Kidney epithelial cell (primary cell): Measurements from ENCODE around the gene NKX2-1. TPM values are rescaled to one million over a fixed set of nuclear protein-coding genes. Genes with fewer than 3 reads are reported as not detected.

Source experiments
- DNase-seq: peaks from one replicate; pipeline ENCODE4 v3.0.0-alpha.2; 2010; ENCODE audit warnings: low read depth
- H3K27me3 ChIP-seq: 2 replicates; pipeline ENCODE4 v1.6.0; 2011; ENCODE audit warnings: low read length; ENCODE audit not compliant: control insufficient read depth, insufficient read depth
- H3K36me3 ChIP-seq: 2 replicates; pipeline ENCODE4 v1.5.1; 2011; ENCODE audit warnings: low read length; ENCODE audit not compliant: control insufficient read depth, insufficient read depth
- H3K4me3 ChIP-seq: 2 replicates; pipeline ENCODE4 v1.5.1; 2011; ENCODE audit warnings: low read depth, mild to moderate bottlenecking, control low read depth, low read length
- total RNA-seq: library from RNA; depleted of rRNA; stranded (reverse); fragments of >200 nt; gene quantifications from 2 replicates; pipeline ENCODE4 v1.2.3, GENCODE V29; 2015
- TF ChIP-seq, protein P1 (sequence below): IDR thresholded peaks from 2 replicates; pipeline ENCODE4 v1.5.1; 2011; ENCODE audit warnings: mild to moderate bottlenecking, moderate library complexity, low read length, control low read depth, inconsistent platforms; ENCODE audit not compliant: insufficient read depth, poor library complexity, severe bottlenecking

The NKX2-1 gene
- total RNA-seq, 1 donor from 2014 or later = not detected

DNA sequence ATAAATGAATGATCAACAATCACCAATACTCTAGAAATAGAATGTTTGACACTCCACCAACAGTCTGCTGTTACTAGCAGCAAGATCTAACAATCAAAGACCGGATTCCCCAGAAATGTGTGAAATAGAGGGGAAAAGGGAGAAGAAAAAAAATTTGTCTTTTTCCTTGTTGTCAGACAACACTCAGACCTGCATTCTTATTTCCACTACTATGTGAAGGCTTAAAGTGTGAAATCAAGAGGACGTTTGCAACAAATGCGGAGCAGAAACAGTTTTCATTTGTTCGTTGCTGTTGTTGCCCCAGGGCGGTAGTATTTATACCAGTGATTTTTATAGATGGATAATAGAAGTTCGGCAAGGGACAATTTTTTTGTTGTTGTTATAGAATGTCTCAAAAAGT is 9.2 kb downstream of the NKX2-1 start:
- TF ChIP-seq, protein P1, sequence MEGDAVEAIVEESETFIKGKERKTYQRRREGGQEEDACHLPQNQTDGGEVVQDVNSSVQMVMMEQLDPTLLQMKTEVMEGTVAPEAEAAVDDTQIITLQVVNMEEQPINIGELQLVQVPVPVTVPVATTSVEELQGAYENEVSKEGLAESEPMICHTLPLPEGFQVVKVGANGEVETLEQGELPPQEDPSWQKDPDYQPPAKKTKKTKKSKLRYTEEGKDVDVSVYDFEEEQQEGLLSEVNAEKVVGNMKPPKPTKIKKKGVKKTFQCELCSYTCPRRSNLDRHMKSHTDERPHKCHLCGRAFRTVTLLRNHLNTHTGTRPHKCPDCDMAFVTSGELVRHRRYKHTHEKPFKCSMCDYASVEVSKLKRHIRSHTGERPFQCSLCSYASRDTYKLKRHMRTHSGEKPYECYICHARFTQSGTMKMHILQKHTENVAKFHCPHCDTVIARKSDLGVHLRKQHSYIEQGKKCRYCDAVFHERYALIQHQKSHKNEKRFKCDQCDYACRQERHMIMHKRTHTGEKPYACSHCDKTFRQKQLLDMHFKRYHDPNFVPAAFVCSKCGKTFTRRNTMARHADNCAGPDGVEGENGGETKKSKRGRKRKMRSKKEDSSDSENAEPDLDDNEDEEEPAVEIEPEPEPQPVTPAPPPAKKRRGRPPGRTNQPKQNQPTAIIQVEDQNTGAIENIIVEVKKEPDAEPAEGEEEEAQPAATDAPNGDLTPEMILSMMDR = no peak
- no peaks in the 10 kb centered on the region for H3K36me3 ChIP-seq
- DNase-seq = no peak
- H3K4me3 ChIP-seq = no peak overlapping the region
- H3K27me3 ChIP-seq = peaks cover 93% of the 10 kb centered on the region

DNA sequence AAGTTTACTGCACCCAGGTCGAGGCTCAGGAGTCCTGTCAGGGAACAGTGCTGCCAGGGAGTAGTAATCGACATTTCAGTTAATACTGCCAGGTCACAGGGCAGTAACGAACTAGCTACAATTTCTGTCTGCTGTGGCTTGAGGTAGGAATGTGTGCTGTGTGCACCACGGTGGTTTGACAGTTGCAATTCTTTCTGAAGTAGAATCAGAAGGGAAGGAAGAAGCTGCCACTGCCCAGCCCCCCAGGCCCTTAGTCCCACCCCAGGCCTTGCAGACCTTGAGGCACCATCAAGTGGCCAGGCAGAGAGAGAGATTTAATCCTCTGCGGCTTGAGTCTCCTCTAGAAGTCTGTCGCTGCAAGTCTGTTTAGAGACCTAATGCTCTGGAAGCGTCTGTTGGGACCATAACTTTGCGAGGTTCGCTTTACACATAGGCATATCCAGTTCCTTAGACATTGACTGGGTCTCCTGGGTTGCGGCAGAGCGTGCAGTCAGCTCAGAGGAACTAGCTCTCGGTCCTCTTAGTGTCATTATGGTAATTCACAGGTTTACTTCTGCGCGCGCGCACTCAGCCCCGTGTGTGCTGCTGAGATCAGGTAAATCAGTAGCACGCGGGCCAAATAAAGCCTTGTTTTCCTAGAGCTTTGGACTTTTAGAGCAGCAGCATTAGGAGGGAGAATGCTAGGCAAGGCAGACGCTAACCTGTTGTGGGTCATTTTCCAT is 9.8 kb downstream of the NKX2-1 start:
- Histone ChIP-seq H3K4me3 (no peak overlapping the region), H3K27me3 (peaks cover 93% of the 10 kb centered on the region), H3K36me3 (no peaks in the 10 kb centered on the region)
- DNase-seq = no peak
- TF ChIP-seq, protein P1 = no peak

DNA sequence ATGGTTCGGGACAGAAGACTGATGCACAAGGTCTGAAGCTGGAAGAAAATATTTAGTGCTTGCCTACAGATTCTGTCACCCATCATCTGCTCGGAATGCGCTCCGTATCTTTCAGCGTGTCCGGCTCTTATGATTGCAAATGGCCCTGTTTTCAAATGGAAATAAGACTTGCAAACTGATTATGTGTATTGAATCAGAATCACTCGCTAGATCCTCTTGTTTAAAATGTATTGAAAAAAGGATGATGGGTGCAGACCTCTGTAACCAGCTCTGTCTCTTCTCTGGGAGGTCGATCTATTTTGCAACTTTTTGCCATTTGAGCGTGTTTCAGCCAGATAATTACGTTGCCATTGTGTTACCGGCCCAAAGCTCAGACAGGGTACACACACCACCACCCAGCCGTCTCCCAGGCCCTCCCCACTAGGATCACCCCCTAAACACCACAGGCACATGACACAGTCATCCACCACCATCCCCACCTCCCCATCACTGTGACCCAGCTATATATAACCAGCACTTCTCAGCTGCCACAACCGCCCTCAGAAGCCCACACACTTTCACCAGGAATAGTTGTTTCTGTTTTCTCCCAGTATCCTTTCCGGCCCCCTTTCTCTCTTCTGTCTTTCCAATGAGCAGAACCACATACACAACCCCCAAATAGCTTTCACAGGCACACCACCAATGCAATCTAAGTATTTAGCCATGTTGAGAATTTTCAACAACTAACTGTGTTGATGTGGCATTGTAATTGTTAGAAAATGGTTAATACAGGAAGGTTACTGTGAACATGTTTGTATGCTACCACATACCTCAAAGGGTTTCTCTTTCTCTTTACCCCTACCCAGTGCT is 10.7 kb downstream of the NKX2-1 start:
- peaks cover 93% of the 10 kb centered on the region for H3K27me3 ChIP-seq
- no peak overlapping the region for H3K4me3 ChIP-seq
- TF ChIP-seq, protein P1 = no peak

DNA sequence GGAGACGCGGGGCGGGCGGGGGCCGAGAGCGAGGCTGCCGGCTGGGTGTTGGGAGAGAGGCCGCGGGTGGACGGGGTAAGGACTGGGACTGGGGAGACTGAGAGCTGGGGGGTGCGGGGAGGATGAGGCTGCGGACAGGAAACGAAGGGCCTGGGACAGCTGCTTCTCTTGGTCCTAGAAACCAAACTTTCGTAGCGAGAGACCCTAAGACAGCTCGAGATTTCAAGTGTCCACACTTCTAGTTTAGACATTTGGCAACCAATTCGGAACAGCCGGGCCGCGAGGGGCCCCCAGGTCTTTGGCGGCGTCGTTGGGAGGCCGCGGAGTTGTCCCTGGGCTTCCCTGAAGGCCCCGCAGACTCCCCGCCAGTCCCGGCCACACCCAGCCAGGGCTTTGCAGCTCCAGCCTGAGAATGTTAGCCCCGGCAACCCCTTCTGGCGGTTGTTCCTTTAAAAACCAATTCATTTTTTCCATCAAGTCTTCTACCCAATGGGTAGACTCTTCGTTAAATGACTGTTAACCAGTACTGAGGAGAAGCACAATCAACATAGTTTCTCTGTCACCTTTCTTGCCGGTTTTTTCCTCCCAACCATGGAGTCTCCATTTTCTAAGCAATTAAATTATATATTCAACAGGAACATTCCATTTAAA is 11.5 kb downstream of the NKX2-1 start:
- DNase-seq = no peak
- H3K27me3 ChIP-seq = peaks cover 93% of the 10 kb centered on the region
- no peak overlapping the region for H3K4me3 ChIP-seq
- TF ChIP-seq, protein P1 = no peak
- H3K36me3 ChIP-seq = no peaks in the 10 kb centered on the region

More for the DNA sequence above, 10.7 kb downstream of the NKX2-1 start:
- no peaks in the 10 kb centered on the region for H3K36me3 ChIP-seq
- no peak for DNase-seq

DNA sequence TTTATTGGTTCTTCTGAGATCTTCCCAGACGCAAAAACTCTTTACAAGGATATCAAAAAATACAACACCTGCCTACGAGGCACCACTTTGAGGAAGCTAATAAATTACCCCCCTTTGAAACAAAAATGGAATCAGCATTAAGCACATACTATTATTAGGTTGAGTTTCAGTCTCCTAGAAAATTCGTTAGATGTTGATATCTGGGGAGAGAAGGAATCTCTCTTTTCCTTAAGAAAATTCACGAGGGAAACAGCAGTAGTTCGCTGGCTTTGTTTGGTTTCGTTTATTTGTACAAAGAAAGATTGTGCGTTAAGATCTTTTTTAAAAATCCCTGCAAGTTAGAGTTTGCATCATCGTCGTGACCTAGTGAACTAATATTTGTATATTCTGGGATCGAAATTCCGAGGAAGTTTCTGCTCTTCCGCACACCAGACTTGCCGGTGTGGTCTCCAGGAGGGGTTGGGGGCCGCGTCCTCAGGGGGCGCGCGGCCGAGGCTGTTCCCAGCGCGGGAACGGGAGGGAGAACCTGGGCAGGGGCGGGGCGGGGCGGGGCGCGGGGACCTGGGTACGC is 12.1 kb downstream of the NKX2-1 start:
- no peak overlapping the region for H3K4me3 ChIP-seq
- TF ChIP-seq, protein P1 = no peak
- peaks cover 93% of the 10 kb centered on the region for H3K27me3 ChIP-seq
- no peaks in the 10 kb centered on the region for H3K36me3 ChIP-seq
- DNase-seq = no peak
